K562 (cell line): ENCODE results near the gene DCAF17.

Experiments used
- ARID3B ChIP-seq: fragments of 250-450 bp; sonication (Bioruptor Pico); IDR thresholded peaks from 2 replicates; pipeline ENCODE4 v1.4.0; 2020; ENCODE audit warnings: borderline replicate concordance
- CTCF ChIP-seq, 3 experiments: IDR thresholded peaks in 2 of 3; conservative IDR thresholded peaks in 1 of 3; 2 replicates each; pipeline ENCODE4 v1.5.1; 2011 to 2012; ENCODE audit warnings: low read length in 3 of 3, mild to moderate bottlenecking in 3 of 3, control low read depth in 2 of 3, improper control_type of control experiment in 1 of 3, inconsistent platforms in 1 of 3, low read depth in 1 of 3, mixed read lengths in 1 of 3, moderate library complexity in 1 of 3; ENCODE audit not compliant: insufficient read depth in 2 of 3
- ELK3 ChIP-seq: fragments of 450-650 bp; formaldehyde crosslinking; IDR thresholded peaks from 2 replicates; pipeline ENCODE4 v1.4.0; 2020; ENCODE audit warnings: mild to moderate bottlenecking
- ETV6 ChIP-seq, 3 experiments: fragments of 150-350 bp in 1 of 3; sonication (generic) in 1 of 3; formaldehyde crosslinking in 1 of 3; IDR thresholded peaks; 2 replicates each; pipeline versions ENCODE4 v1.6.1 to v1.8.0; 2014 to 2022; ENCODE audit warnings: borderline replicate concordance in 2 of 3, low read depth in 2 of 3, antibody characterized with exemption in 1 of 3, low read length in 1 of 3, mild to moderate bottlenecking in 1 of 3, missing genetic modification reagents in 1 of 3
- HCFC1 ChIP-seq: IDR thresholded peaks from 2 replicates; pipeline ENCODE4 v1.6.1; 2012; ENCODE audit warnings: low read depth, low read length, improper control_type of control experiment
- SRF ChIP-seq, 2 experiments: fragments of 250-450, 450-650 bp in 1 of 2; sonication (Bioruptor Pico) in 1 of 2; sonication (generic) in 1 of 2; formaldehyde crosslinking; IDR thresholded peaks; 2 replicates each; pipeline versions ENCODE4 v1.5.0 to v1.5.1; 2020 to 2022; ENCODE audit warnings: mild to moderate bottlenecking in 1 of 2, missing genetic modification reagents in 1 of 2
- TCF3 ChIP-seq: sonication (generic); formaldehyde crosslinking; IDR thresholded peaks from 2 replicates; pipeline ENCODE4 v1.4.0; 2020; ENCODE audit warnings: mild to moderate bottlenecking, missing genetic modification reagents
- USF1 ChIP-seq: sonication (generic); formaldehyde crosslinking; IDR thresholded peaks from 2 replicates; pipeline ENCODE4 v1.9.0; 2022; ENCODE audit warnings: mild to moderate bottlenecking, missing genetic modification reagents
- ZNF217 ChIP-seq: sonication (generic); formaldehyde crosslinking; IDR thresholded peaks from 2 replicates; pipeline ENCODE4 v1.8.0; 2022; ENCODE audit warnings: mild to moderate bottlenecking, missing genetic modification reagents
- ZNF584 ChIP-seq: fragments of 200-800 bp; sonication (Bioruptor generic); IDR thresholded peaks from 2 replicates; pipeline ENCODE4 v1.6.1; 2016; ENCODE audit warnings: low read depth, mild to moderate bottlenecking, missing genetic modification characterization, missing compliant biosample characterization
- TF ChIP-seq, protein P1 (sequence below): sonication (generic); formaldehyde crosslinking; IDR thresholded peaks from 2 replicates; pipeline ENCODE4 v1.8.1; 2023; ENCODE audit warnings: mild to moderate bottlenecking, missing genetic modification reagents

- no peak for TF ChIP-seq USF1 (CRISPR knock-in tag)
- no peak for TF ChIP-seq SRF (CRISPR knock-in tag; IDR thresholded peaks at IDR 0.05)
- no peak for TF ChIP-seq CTCF (IDR thresholded peaks at IDR 0.05 in 2 of 3, conservative IDR thresholded peaks at IDR 0.05 in 1 of 3; ENCODE audit: insufficient read depth in 2 of 3, low read depth in 1 of 3, low read length in 3 of 3)
- TF ChIP-seq ETV6 (IDR thresholded peaks at IDR 0.05; ENCODE audit: borderline replicate concordance in 1 of 2, low read depth in 2 of 2, low read length in 1 of 2): no peak
- no peak for TF ChIP-seq ETV6 (CRISPR knock-in tag; IDR thresholded peaks at IDR 0.05; ENCODE audit: borderline replicate concordance)
- TF ChIP-seq ARID3B (CRISPR knock-in tag): no peak
- no peak for TF ChIP-seq HCFC1
- TF ChIP-seq TCF3 (CRISPR knock-in tag): no peak
- TF ChIP-seq, protein P1, sequence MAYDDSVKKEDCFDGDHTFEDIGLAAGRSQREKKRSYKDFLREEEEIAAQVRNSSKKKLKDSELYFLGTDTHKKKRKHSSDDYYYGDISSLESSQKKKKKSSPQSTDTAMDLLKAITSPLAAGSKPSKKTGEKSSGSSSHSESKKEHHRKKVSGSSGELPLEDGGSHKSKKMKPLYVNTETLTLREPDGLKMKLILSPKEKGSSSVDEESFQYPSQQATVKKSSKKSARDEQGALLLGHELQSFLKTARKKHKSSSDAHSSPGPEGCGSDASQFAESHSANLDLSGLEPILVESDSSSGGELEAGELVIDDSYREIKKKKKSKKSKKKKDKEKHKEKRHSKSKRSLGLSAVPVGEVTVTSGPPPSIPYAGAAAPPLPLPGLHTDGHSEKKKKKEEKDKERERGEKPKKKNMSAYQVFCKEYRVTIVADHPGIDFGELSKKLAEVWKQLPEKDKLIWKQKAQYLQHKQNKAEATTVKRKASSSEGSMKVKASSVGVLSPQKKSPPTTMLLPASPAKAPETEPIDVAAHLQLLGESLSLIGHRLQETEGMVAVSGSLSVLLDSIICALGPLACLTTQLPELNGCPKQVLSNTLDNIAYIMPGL: no peak
- no peak for TF ChIP-seq ELK3
- no peak for TF ChIP-seq ZNF217
- TF ChIP-seq ZNF584: no peak
Measured at GRCh38 chr2:171420728-171421563, 13.1 kb upstream of the DCAF17 start.
